Esophagus (tissue), 2 donors: ENCODE measurements around the gene TMTC1. TPM values are rescaled to one million over a fixed set of nuclear protein-coding genes. Genes with fewer than 3 reads are reported as not detected.

ENCODE experiments used
- H3K27ac ChIP-seq, 2 donors: one replicate each; pipeline ENCODE4 v1.5.1; 2013; ENCODE audit warnings: low read depth in 2 of 2, mild to moderate bottlenecking in 2 of 2, inconsistent platforms in 1 of 2, low read length in 1 of 2, moderate library complexity in 1 of 2
- H3K27me3 ChIP-seq, 2 donors: one replicate each; pipeline ENCODE4 v1.6.1; 2013; ENCODE audit warnings: low read length in 2 of 2, control low read depth in 1 of 2, mild to moderate bottlenecking in 1 of 2; ENCODE audit not compliant: insufficient read depth in 2 of 2, control insufficient read depth in 1 of 2
- H3K36me3 ChIP-seq, 2 donors: one replicate each; pipeline ENCODE4 v1.6.1; 2013; ENCODE audit warnings: low read length in 1 of 2; ENCODE audit not compliant: control insufficient read depth in 2 of 2, insufficient read depth in 2 of 2
- H3K4me1 ChIP-seq, 2 donors: one replicate each; pipeline ENCODE4 v1.6.1; 2013; ENCODE audit warnings: low read length in 1 of 2; ENCODE audit not compliant: control insufficient read depth in 2 of 2, insufficient read depth in 2 of 2
- H3K4me3 ChIP-seq, 2 donors: one replicate each; pipeline ENCODE4 v1.5.1; 2013; ENCODE audit warnings: low read length in 2 of 2, mild to moderate bottlenecking in 2 of 2, low read depth in 1 of 2, moderate library complexity in 1 of 2
- H3K9me3 ChIP-seq, 2 donors: one replicate each; pipeline ENCODE4 v1.6.1; 2013; ENCODE audit warnings: mild to moderate bottlenecking in 2 of 2, low read depth in 1 of 2, low read length in 1 of 2, moderate library complexity in 1 of 2; ENCODE audit not compliant: control insufficient read depth in 2 of 2, insufficient read depth in 1 of 2
- WGBS, 2 donors: extraction: QIAGEN DNeasy Blood & Tissue Kit; methylation state at CpG; one replicate each; pipeline ENCODE4 v1.1.7; 2013; 5-methylcytosine and 5-hydroxymethylcytosine counted together
- polyA plus RNA-seq, 2 donors: library from polyadenylated mRNA; stranded (reverse); fragments of 200-250 nt; gene quantifications; one replicate each; pipeline ENCODE4 v1.2.3, GENCODE V29; 2013
- donor health status: healthy with polysubstance abuse.
- donor health status: Bipolar disorder and iron deficiency.

The TMTC1 gene
- polyA plus RNA-seq, 2 donors = 1.3 to 1.6 TPM

DNA sequence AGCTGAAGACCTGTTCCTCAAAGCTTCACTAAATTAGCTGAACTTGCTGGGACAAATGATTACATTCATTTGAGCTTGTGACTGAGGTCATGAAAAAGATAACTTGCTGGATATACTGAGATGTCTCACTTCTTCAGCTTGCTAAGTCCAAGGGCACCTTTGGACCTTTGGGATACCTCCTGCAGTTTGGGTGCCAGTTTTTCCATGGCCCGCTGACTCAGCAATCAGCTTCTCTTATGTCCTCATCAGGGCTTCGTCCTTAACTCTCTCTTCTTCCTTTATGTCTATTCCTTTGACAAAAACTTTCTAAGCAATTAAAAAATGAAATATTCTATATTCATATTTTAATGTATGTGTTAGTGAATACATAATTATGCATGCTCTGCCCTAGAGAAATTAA lies 331.9 kb downstream of the TMTC1 start:
- Histone ChIP-seq H3K4me1 (no peaks in the 10 kb centered on the region), H3K27me3 (no peaks in the 10 kb centered on the region), H3K27ac (no peak overlapping the region), H3K9me3 (no peaks in the 10 kb centered on the region), H3K36me3 (no peaks in the 10 kb centered on the region), H3K4me3 (no peak overlapping the region)
- 87 to 95% methylated on average over 2 of the region's 2 CpGs for WGBS, 2 donors
